GM04504 (cell line): ENCODE data around the gene MRC2.
A peak's percentile ranks its signal among the peaks of the same experiment; 100 is the strongest.

ENCODE experiments used
- DNase-seq: peaks from one replicate; pipeline ENCODE4 v3.0.0-alpha.2; 2012; ENCODE audit warnings: low read depth

MRC2 gene

DNA sequence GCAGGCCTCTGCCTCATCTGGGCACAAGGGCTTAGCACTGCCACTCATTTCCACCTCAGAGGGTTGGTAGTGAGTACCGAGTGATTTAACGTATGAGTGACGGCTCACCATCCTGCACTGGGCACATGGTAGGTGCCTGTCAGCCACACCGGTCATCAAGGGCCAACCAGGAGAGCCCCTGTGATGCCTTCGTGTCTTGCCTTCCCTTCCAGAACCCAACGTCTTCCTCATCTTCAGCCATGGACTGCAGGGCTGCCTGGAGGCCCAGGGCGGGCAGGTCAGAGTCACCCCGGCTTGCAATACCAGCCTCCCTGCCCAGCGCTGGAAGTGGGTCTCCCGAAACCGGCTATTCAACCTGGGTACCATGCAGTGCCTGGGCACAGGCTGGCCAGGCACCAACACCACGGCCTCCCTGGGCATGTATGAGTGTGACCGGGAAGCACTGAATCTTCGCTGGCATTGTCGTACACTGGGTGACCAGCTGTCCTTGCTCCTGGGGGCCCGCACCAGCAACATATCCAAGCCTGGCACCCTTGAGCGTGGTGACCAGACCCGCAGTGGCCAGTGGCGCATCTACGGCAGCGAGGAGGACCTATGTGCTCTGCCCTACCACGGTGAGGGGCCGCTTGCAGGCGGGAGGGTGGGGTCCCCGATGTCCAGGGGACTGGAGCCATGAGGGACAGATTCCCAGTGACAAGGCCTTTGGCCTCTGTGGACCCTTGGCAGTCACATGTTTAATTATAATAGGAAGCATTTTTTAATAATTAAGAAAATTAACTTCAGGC is 37.1 kb downstream of the MRC2 start:
- no peak for DNase-seq

GRCh38 chr17:62665599-62665998 is 38.1 kb downstream of the MRC2 start:
- DNase-seq = no peak

- DNase-seq = no peak
These were observed 38.8 kb downstream of the MRC2 start for GRCh38 chr17:62666061-62666800.

DNA sequence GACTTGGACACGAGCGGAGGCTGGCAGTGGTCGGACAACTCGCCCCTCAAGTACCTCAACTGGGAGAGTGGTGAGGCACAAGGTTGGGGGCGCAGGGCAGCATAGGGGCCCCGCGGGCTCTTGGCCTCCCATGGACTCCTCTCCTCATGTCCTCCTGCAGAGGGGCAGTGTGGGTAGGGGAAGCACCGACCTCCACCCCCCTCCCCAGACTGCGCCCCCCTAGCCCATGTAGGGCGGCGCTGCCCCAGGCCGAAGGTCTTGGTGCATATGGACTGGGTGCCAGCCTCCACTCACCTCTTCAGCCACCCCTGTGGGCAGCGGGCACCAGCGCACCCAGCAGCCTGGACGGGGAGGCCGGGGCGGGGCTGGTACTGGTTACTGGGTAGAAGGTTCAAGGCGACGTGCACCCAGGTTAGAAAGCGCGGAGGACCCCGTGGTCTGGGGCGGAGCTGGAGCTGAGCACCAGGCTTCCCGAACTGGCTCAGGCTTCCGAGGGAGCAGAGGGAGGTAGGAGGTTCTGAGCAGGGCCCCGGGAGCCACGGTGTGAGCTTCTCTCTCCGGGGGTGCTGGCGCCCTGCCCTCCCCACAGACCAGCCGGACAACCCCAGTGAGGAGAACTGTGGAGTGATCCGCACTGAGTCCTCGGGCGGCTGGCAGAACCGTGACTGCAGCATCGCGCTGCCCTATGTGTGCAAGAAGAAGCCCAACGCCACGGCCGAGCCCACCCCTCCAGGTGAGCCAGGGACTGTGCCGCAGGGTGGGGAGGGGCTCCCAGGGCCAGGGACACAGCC is 39.5 kb downstream of the MRC2 start:
- no peak for DNase-seq

GRCh38 chr17:62668091-62668804 is 40.8 kb downstream of the MRC2 start:
- no peak for DNase-seq

GRCh38 chr17:62670202-62670821 is 42.8 kb downstream of the MRC2 start:
- no peak for DNase-seq

DNA sequence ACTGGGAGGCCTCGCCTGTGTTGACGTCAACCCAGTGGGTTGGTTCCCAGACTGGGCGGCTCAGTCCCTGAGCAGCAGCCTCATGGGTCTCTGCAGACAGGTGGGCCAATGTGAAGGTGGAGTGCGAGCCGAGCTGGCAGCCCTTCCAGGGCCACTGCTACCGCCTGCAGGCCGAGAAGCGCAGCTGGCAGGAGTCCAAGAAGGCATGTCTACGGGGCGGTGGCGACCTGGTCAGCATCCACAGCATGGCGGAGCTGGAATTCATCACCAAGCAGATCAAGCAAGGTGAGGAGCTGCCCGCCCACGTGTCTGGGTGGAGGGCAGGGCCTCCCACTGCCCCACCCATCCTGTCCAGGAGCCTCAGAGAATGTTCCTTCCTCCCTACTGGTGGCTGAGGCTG is 44.1 kb downstream of the MRC2 start:
- no peak for DNase-seq

- DNase-seq = no peak
These were observed 45.5 kb downstream of the MRC2 start for GRCh38 chr17:62672957-62673356.

DNA sequence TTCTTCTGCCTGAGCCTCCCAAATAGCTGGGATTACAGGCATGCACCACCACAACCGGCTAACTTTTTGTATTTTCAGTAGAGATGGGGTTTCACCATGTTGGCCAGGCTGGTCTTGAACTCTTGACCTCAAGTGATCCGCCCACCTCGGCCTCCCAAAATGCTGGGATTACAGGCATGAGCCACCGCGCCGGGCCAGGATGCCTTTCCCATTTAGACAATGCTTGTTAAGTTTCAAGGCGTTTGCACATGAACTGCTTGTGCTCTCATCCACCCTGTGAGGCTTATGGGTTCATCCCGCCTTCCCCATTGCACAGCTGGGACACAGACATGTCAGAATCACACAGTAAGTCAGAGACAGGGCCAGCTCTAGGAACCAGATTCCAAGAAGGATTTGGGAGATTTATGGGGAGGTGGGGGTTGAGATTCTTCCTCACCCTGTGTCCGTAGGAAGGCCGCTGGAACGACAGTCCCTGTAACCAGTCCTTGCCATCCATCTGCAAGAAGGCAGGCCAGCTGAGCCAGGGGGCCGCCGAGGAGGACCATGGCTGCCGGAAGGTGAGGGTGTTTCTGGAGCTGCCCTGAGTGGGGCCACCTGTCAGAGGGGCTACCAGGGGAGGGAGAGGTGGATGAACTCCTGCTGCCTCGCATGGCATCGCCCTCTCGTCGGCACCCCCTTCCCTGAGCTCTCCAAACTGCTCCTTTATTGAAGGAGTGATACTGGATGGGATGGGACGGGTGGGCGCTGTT is 46.3 kb downstream of the MRC2 start:
- DNase-seq = no peak

DNA sequence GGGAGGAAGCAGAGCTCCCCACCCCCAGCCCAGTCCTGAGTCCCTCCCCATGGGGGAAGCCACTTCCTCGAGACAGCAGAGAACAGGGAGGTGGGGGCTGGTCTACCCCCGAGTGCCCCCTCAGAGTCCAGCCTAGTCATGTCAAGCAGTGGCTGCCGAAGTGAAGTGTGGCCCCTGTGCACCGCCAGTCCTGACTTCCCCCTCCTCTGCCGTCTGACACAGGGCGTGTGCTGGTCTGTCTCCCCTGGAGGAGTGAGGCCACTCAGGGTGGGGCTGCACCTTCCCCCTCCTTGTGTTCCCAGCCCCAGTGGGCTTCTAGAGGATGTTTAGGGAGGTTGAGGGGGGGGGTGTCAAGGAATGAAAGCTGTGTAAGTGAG is 46.9 kb downstream of the MRC2 start:
- DNase-seq = no peak

DNA sequence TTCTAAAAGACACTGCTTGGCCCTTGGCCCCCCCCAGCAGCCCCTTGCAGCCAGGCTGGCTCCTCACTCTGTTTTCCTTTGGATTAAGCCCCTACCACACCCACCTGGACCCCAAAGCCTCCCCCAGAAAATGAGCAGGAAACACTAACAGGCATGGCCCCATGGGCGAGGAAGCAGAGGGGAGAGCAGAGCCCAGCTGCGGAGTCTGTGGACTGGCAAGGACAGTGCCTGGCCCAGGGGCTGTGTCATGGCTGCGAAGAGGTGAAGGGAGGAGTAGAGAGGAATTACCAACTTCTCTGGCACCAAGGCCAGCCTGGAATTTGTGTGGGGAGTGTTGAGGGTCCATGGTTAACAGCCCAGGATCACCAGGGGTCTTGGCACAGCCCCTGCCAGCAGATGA is 47.4 kb downstream of the MRC2 start:
- DNase-seq = no peak

- DNase-seq = peak; percentile 22
These were observed 47.8 kb downstream of the MRC2 start for GRCh38 chr17:62675260-62675659.

DNA sequence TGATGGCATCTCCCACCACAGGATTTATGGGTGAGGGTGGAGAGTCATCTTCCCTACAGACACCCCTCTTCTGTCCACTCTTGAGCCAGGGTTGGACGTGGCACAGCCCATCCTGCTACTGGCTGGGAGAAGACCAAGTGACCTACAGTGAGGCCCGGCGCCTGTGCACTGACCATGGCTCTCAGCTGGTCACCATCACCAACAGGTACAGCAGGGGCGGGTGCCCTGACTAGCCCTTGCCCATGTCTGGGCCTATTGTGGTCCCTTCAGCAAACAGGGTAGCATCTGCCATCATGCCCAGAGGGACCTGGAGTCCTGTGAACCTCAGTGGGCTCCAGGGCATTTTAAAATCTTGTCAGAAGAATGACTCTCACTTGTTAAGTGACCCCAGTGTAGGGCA is 48.2 kb downstream of the MRC2 start:
- no peak for DNase-seq

DNA sequence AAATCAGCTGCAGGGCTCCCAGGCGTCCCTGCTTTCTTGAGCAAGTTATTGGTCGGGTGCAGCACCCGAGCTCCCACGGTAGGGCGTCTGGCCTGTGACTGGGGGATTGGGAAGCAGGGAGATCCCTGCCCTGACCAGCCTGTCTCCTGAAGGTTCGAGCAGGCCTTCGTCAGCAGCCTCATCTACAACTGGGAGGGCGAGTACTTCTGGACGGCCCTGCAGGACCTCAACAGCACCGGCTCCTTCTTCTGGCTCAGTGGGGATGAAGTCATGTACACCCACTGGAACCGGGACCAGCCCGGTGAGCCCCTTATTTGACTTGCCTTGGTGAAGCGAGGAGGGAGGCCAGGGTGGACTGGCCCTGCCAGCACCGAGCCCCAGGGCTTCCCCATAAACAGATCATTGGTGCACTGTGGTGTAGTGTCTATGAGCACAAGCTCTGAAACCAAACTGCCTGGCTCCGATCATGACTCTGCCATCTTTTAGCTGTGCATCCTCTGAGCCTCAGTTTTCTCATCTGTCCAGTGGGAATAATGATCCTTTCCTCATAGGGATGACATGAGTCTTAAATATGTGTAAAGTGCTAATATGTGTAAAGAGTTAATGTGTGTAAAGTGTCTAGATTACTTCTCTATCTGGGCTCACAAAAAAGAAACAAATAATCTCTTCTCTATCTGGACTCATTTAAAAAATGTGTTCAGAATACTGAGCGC is 48.9 kb downstream of the MRC2 start:
- no peak for DNase-seq

- DNase-seq = no peak
These were observed 49.6 kb downstream of the MRC2 start for GRCh38 chr17:62676952-62677596.

DNA sequence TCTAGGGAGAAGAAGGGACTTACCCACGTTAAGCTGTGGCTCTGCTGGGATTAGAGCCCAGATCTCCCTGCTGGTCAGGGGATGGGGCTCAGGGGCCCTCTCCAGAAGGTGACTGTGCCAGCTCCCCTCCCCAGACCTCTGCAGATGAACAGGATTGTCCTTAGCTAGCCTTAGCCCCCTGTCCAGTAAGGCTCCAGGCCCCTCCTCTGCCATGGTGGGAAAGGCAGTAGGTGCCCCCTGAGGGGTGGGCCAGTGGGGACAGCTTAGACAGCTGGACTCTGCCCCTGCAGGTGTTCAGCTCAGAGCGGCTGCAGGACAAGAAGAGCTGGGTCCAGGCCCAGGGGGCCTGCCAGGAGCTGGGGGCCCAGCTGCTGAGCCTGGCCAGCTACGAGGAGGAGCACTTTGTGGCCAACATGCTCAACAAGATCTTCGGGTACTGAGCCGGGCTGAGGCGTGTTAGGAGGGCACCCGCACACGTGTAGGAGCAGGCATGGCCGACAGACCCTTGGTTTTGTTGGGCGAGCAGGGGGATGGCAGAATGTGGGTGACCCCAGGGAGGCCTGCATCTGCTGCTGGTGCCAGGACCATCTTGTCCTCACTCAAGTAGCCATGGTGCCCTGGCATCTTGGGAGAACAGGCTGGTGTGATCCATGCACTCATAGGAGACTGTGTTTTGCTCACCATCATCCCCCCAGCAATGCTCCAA is 50.9 kb downstream of the MRC2 start:
- DNase-seq = no peak

GRCh38 chr17:62679866-62680377 is 52.5 kb downstream of the MRC2 start:
- DNase-seq = no peak

GRCh38 chr17:62680541-62681052 is 53.1 kb downstream of the MRC2 start:
- DNase-seq = no peak
